ENCODE measurements around the gene MPDZ.

DNA sequence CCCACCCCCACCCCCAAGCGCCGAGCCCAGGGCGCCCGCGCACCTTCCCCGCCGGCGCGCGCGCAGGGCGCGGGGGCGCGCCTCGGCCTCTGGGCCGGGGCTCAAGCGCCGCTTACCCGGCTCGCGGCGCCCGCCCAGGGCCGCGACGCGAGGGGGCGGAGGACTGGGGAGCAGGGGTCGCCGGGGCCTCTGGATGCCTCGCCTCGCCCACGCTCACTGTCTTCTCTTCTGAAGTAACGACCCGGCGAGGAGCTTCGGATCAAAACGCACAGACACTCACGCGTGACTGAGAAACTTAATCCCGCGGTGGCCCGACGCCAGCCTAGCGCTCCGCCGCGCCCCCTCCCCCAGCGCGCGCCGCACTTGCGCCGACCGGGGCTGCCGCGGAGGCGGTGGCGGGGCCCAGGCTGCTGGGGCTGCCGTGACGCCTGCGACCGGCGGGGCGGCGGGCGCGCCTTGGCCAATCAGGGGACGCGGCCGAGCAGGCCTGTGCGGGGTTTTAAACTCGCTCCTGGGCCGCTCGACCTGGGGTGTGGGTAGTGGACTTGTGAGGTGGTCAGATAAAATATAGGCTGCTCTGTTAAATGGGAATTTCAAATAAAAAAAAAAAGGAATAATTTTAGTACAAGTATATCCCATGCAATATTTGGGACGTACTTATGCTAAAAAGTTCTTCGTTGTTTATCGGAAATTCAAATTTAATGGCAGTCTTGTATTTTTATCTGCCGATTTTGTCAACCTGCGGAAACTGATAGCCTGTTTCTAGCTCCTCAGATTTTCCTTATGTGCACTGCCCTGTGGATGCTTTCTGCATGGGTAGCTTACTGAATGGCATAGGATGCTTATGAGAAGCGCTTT, at the start of gene MPDZ:
- TF ChIP-seq POLR2A (IDR thresholded peaks at IDR 0.05) = peak; percentile 59 to 66
- TF ChIP-seq, protein P1, sequence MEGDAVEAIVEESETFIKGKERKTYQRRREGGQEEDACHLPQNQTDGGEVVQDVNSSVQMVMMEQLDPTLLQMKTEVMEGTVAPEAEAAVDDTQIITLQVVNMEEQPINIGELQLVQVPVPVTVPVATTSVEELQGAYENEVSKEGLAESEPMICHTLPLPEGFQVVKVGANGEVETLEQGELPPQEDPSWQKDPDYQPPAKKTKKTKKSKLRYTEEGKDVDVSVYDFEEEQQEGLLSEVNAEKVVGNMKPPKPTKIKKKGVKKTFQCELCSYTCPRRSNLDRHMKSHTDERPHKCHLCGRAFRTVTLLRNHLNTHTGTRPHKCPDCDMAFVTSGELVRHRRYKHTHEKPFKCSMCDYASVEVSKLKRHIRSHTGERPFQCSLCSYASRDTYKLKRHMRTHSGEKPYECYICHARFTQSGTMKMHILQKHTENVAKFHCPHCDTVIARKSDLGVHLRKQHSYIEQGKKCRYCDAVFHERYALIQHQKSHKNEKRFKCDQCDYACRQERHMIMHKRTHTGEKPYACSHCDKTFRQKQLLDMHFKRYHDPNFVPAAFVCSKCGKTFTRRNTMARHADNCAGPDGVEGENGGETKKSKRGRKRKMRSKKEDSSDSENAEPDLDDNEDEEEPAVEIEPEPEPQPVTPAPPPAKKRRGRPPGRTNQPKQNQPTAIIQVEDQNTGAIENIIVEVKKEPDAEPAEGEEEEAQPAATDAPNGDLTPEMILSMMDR (IDR thresholded peaks at IDR 0.05 in 4 of 5, conservative IDR thresholded peaks at IDR 0.05 in 1 of 5) = peak in 3 of 5 experiments; percentile 15 to 31 (median 20)

Data from gastrocnemius medialis (tissue), 4 donors.